Astrocyte (in vitro differentiated cells and primary cell): ENCODE data around the gene SLC18B1. TPM values are rescaled to one million over a fixed set of nuclear protein-coding genes. Genes with fewer than 3 reads are reported as not detected.

Experiments used
- DNase-seq: peaks from one replicate; pipeline ENCODE4 v3.0.0-alpha.2; 2010; ENCODE audit warnings: low read depth
- FAIRE-seq: peaks from 2 replicates; lab custom pipeline; 2011; peaks lifted over from hg19 to GRCh38; lab: Jason Lieb, UNC
- H2AFZ ChIP-seq: 2 replicates; pipeline ENCODE4 v1.6.0; 2012; ENCODE audit warnings: low read depth, low read length, inconsistent platforms
- H3K27ac ChIP-seq: 2 replicates; pipeline ENCODE4 v1.5.1; 2011; ENCODE audit warnings: low read depth, low read length, inconsistent platforms
- H3K27me3 ChIP-seq: 2 replicates; pipeline ENCODE4 v1.6.0; 2011; ENCODE audit warnings: low read length, inconsistent platforms; ENCODE audit not compliant: insufficient read depth
- H3K36me3 ChIP-seq: 2 replicates; pipeline ENCODE4 v1.5.1; 2011; ENCODE audit warnings: low read length, inconsistent platforms; ENCODE audit not compliant: insufficient read depth
- H3K4me1 ChIP-seq: 2 replicates; pipeline ENCODE4 v1.5.1; 2011; ENCODE audit warnings: low read length, inconsistent platforms; ENCODE audit not compliant: insufficient read depth
- H3K4me2 ChIP-seq: 2 replicates; pipeline ENCODE4 v1.6.0; 2012; ENCODE audit warnings: low read length, inconsistent platforms
- H3K4me3 ChIP-seq: 2 replicates; pipeline ENCODE4 v1.5.1; 2011; ENCODE audit warnings: low read depth, mild to moderate bottlenecking, low read length, inconsistent platforms; ENCODE audit not compliant: insufficient read depth
- H3K79me2 ChIP-seq: 2 replicates; pipeline ENCODE4 v1.6.0; 2012; ENCODE audit warnings: mild to moderate bottlenecking, low read length, inconsistent platforms; ENCODE audit not compliant: insufficient read depth
- H3K9ac ChIP-seq: 2 replicates; pipeline ENCODE4 v1.6.0; 2012; ENCODE audit warnings: mild to moderate bottlenecking, low read length, inconsistent platforms
- H3K9me3 ChIP-seq: 2 replicates; pipeline ENCODE4 v1.5.1; 2012; ENCODE audit warnings: low read depth, mild to moderate bottlenecking, low read length, inconsistent platforms; ENCODE audit not compliant: insufficient read depth
- H4K20me1 ChIP-seq: 2 replicates; pipeline ENCODE4 v1.6.0; 2012; ENCODE audit warnings: low read length, inconsistent platforms; ENCODE audit not compliant: insufficient read depth
- H3K27ac Mint-ChIP-seq: one replicate; pipeline ENCODE4 v1.8.0; 2021; ENCODE audit warnings: mild to moderate bottlenecking, mixed read lengths; ENCODE audit not compliant: unreplicated experiment
- H3K27me3 Mint-ChIP-seq: one replicate; pipeline ENCODE4 v1.8.0; 2021; ENCODE audit warnings: low read depth, mixed read lengths; ENCODE audit not compliant: unreplicated experiment
- H3K36me3 Mint-ChIP-seq: one replicate; pipeline ENCODE4 v1.8.0; 2021; ENCODE audit warnings: low read depth, mixed read lengths; ENCODE audit not compliant: unreplicated experiment
- H3K4me1 Mint-ChIP-seq: one replicate; pipeline ENCODE4 v1.8.0; 2021; ENCODE audit warnings: low read depth, mixed read lengths; ENCODE audit not compliant: unreplicated experiment
- H3K4me3 Mint-ChIP-seq: one replicate; pipeline ENCODE4 v1.8.0; 2021; ENCODE audit warnings: mild to moderate bottlenecking, moderate library complexity, mixed read lengths; ENCODE audit not compliant: unreplicated experiment
- H3K9me3 Mint-ChIP-seq: one replicate; pipeline ENCODE4 v1.8.0; 2021; ENCODE audit warnings: mild to moderate bottlenecking, mixed read lengths; ENCODE audit not compliant: unreplicated experiment
- CTCF ChIP-seq: IDR thresholded peaks from 2 replicates; pipeline ENCODE4 v1.5.1; 2011; ENCODE audit warnings: low read depth, mild to moderate bottlenecking, inconsistent platforms, low read length, moderate library complexity; ENCODE audit not compliant: insufficient read depth
- EZH2 ChIP-seq: IDR thresholded peaks from 2 replicates; pipeline ENCODE4 v1.6.1; 2012; ENCODE audit warnings: mild to moderate bottlenecking, low read length, inconsistent platforms; ENCODE audit not compliant: insufficient read depth
- total RNA-seq: library from RNA; stranded (reverse); gene quantifications from 2 replicates; pipeline ENCODE4 v1.2.1, GENCODE V29; 2021

SLC18B1 gene
- total RNA-seq, 1 donor from 2014 or later = 8.2 TPM

GRCh38 chr6:132790450-132790849 lies 8.0 kb downstream of the SLC18B1 start:
- FAIRE-seq = no peak
- no peak overlapping the region for H3K27ac Mint-ChIP-seq

GRCh38 chr6:132789396-132789776 lies 9.1 kb downstream of the SLC18B1 start:
- no peak for FAIRE-seq
- no peak overlapping the region for H2AFZ ChIP-seq

More at GRCh38 chr6:132790450-132790849, 8.0 kb downstream of the SLC18B1 start:
- Histone ChIP-seq H3K9me3 (no peaks in the 10 kb centered on the region), H3K27ac (no peak overlapping the region), H3K9ac (no peak overlapping the region), H3K79me2 (no peaks in the 10 kb centered on the region), H3K4me2 (no peak overlapping the region), H3K27me3 (no peaks in the 10 kb centered on the region), H3K36me3 (no peaks in the 10 kb centered on the region), H2AFZ (no peak overlapping the region), H3K4me1 (no peaks in the 10 kb centered on the region), H4K20me1 (no peaks in the 10 kb centered on the region), H3K4me3 (no peak overlapping the region)
- Mint-ChIP-seq H3K27me3 (no peaks in the 10 kb centered on the region), H3K4me1 (peaks cover 2% of the 10 kb centered on the region), H3K4me3 (no peak overlapping the region), H3K36me3 (peaks cover 2% of the 10 kb centered on the region), H3K9me3 (no peaks in the 10 kb centered on the region)
- DNase-seq = no peak
- TF ChIP-seq EZH2 (no peak), CTCF (no peak)

More at GRCh38 chr6:132789396-132789776, 9.1 kb downstream of the SLC18B1 start:
- Histone ChIP-seq H3K79me2 (no peaks in the 10 kb centered on the region), H3K27me3 (no peaks in the 10 kb centered on the region), H3K4me1 (no peaks in the 10 kb centered on the region), H3K9ac (no peak overlapping the region), H3K36me3 (no peaks in the 10 kb centered on the region), H3K9me3 (no peaks in the 10 kb centered on the region), H3K27ac (no peak overlapping the region), H3K4me3 (no peak overlapping the region), H4K20me1 (no peaks in the 10 kb centered on the region), H3K4me2 (no peak overlapping the region)
- Mint-ChIP-seq H3K4me3 (no peak overlapping the region), H3K4me1 (peaks cover 2% of the 10 kb centered on the region), H3K27me3 (no peaks in the 10 kb centered on the region), H3K27ac (no peak overlapping the region), H3K36me3 (peaks cover 2% of the 10 kb centered on the region), H3K9me3 (no peaks in the 10 kb centered on the region)
- TF ChIP-seq CTCF = no peak
- no peak for TF ChIP-seq EZH2
- no peak for DNase-seq
